Type B pancreatic cell (in vitro differentiated cells): ENCODE results near the gene NTM. TPM values are rescaled to one million over a fixed set of nuclear protein-coding genes. Genes with fewer than 3 reads are reported as not detected.

Experiments
- DNase-seq: peaks from one replicate; pipeline ENCODE4 v3.0.0; 2021; ENCODE audit warnings: mixed read lengths; ENCODE audit not compliant: unreplicated experiment; ENCODE audit errors: extremely low spot score
- H3K27ac Mint-ChIP-seq: 2 replicates; pipeline ENCODE4 v1.8.0; 2021; ENCODE audit warnings: mild to moderate bottlenecking, mixed read lengths
- H3K27me3 Mint-ChIP-seq: 2 replicates; pipeline ENCODE4 v1.8.0; 2021; ENCODE audit warnings: mixed read lengths
- H3K36me3 Mint-ChIP-seq: 2 replicates; pipeline ENCODE4 v1.8.0; 2021; ENCODE audit warnings: mixed read lengths
- H3K4me1 Mint-ChIP-seq: one replicate; pipeline ENCODE4 v1.8.0; 2021; ENCODE audit warnings: mixed read lengths; ENCODE audit not compliant: unreplicated experiment
- H3K4me3 Mint-ChIP-seq: 2 replicates; pipeline ENCODE4 v1.8.0; 2021; ENCODE audit warnings: mild to moderate bottlenecking, mixed read lengths
- H3K9me3 Mint-ChIP-seq: 2 replicates; pipeline ENCODE4 v1.8.0; 2021; ENCODE audit warnings: mixed read lengths
- total RNA-seq: library from RNA; stranded (reverse); gene quantifications from 2 replicates; pipeline ENCODE4 v1.2.1, GENCODE V29; 2021; ENCODE audit warnings: low replicate concordance
- TF ChIP-seq, protein P1 (sequence below): fragments of 200-600 bp; sonication (generic); conservative IDR thresholded peaks from 2 replicates; pipeline ENCODE4 v1.5.0; 2021; ENCODE audit warnings: antibody characterized with exemption, mild to moderate bottlenecking

NTM gene
- total RNA-seq, 1 donor from 2014 or later, result 19.2 TPM

DNA sequence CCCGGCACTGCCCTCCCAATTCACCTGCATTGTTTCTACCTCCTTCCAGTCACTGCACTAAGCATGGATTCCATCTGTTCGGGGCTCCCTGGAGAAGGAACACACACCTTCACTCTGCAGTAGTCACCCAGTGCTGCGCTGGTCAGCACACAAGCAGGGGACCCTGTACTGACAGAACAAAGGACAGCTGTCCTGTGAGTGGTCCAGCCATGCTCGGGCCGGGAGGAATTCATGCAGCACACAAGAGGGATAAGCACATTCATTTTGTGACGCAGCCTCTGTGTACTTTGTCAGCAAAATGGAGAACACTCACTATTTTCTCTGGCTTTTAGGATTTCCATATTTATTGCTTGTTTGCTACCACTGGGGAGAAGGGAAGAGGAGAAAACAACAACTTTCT, 167.3 kb downstream of the NTM start:
- H3K27ac Mint-ChIP-seq, result no peak overlapping the region
- TF ChIP-seq, protein P1, sequence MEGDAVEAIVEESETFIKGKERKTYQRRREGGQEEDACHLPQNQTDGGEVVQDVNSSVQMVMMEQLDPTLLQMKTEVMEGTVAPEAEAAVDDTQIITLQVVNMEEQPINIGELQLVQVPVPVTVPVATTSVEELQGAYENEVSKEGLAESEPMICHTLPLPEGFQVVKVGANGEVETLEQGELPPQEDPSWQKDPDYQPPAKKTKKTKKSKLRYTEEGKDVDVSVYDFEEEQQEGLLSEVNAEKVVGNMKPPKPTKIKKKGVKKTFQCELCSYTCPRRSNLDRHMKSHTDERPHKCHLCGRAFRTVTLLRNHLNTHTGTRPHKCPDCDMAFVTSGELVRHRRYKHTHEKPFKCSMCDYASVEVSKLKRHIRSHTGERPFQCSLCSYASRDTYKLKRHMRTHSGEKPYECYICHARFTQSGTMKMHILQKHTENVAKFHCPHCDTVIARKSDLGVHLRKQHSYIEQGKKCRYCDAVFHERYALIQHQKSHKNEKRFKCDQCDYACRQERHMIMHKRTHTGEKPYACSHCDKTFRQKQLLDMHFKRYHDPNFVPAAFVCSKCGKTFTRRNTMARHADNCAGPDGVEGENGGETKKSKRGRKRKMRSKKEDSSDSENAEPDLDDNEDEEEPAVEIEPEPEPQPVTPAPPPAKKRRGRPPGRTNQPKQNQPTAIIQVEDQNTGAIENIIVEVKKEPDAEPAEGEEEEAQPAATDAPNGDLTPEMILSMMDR, result no peak
- H3K36me3 Mint-ChIP-seq, result no peaks in the 10 kb centered on the region
- no peak for DNase-seq
- H3K4me1 Mint-ChIP-seq, result peaks cover 19% of the 10 kb centered on the region
- peaks cover 27% of the 10 kb centered on the region for H3K27me3 Mint-ChIP-seq
- H3K9me3 Mint-ChIP-seq, result no peaks in the 10 kb centered on the region
- no peak overlapping the region for H3K4me3 Mint-ChIP-seq

DNA sequence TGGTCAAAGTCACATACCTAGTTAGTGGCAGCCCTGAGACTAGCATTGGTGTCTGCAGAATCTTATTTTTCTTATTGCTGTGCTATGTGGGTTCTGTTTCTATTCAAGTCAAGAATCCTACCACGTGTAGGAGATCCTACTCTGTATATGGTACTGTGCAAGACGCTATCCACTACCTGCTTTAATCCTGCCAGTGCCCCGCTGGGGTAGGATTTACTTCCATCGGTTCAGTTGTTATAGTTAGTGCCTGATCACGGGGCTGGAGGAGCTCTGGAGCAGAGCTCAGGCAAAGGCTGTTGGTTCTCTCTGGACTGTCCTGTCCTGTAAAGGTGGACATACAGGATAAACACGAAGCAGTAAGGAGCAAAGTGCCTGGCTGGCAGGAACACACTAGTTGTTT, 167.9 kb downstream of the NTM start:
- Mint-ChIP-seq H3K27ac (no peak overlapping the region), H3K4me3 (no peak overlapping the region), H3K9me3 (no peaks in the 10 kb centered on the region), H3K36me3 (no peaks in the 10 kb centered on the region), H3K4me1 (peaks cover 19% of the 10 kb centered on the region), H3K27me3 (peaks cover 32% of the 10 kb centered on the region)
- no peak for DNase-seq
- TF ChIP-seq, protein P1, result no peak

DNA sequence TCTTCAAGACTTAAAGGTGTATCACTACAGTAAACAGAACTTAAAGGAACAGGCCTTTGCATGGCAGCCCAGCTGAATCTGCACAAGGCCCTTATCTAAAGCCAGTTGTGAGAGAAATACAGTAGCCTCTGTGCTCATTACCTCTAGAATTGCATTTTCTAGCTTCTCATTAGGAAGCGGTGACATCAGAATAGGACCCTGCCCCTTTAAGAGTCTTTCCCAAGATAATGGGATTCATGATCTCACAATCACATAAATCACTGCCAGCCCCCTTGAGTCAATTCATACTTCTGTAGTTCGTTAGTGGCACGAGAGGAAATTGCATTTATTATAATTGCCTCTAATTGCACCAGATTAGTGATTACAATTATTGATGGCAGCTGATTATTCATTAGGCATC, 170.3 kb downstream of the NTM start:
- DNase-seq, result no peak
- TF ChIP-seq, protein P1, result no peak
- H3K36me3 Mint-ChIP-seq, result no peaks in the 10 kb centered on the region
- peaks cover 24% of the 10 kb centered on the region for H3K4me1 Mint-ChIP-seq
- H3K27me3 Mint-ChIP-seq, result peaks cover 33% of the 10 kb centered on the region
- no peaks in the 10 kb centered on the region for H3K9me3 Mint-ChIP-seq
- H3K4me3 Mint-ChIP-seq, result no peak overlapping the region
- H3K27ac Mint-ChIP-seq, result no peak overlapping the region

DNA sequence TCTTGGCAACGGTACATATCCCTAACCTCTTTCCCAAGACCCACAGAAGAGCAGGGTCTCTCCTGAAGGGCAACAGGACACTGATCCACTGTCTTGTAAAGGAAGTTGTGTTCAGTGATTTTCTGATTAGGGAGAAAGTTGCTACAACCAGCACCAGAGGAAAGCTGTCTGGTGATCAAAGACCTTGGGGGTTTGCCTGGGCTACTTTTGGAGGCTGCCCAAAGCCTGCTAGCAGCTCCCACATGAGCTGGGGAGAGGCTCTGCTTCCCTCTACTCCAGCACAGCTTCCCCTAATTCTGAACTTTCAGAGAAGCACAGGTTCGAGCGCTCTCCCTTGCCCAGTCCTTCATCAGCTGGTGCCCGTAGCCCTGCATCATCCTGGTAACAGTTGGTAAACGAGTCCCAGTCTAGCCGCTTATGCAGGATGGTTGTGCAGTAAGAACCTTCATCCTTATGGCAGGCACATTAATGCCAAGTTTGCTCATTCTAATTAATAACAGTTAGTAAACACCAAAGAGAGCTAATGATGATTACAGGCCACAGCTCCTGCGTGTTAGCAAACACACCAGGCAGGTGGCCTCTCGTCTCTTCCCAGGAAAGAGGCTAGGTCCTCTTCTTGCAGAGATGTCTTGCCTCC, 173.1 kb downstream of the NTM start:
- TF ChIP-seq, protein P1, result no peak
- DNase-seq, result no peak
- H3K9me3 Mint-ChIP-seq, result no peaks in the 10 kb centered on the region
- H3K4me1 Mint-ChIP-seq, result peaks cover 20% of the 10 kb centered on the region
- H3K27ac Mint-ChIP-seq, result no peak overlapping the region
- peaks cover 35% of the 10 kb centered on the region for H3K27me3 Mint-ChIP-seq
- H3K36me3 Mint-ChIP-seq, result no peaks in the 10 kb centered on the region
- H3K4me3 Mint-ChIP-seq, result no peak overlapping the region

DNA sequence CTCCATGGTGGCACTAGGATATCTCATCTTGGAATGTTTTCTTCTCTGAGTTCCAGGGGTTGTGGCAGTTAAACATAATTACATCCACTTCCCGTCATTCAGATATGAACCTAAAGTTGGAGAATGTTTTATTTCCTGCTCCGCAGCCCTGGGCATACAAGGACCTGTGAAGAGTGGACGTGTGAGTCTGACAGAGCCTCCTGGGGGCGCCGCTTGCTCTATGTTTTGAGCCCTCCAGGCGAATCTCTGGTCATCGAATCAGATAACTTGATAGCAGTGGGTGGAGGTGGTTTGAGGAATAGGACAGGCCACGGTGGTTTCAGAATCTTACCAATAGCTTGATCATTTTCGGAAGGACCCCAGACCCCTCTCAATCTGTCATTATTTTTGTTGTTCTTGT, 174.2 kb downstream of the NTM start:
- Mint-ChIP-seq H3K27ac (no peak overlapping the region), H3K9me3 (no peaks in the 10 kb centered on the region)
- TF ChIP-seq, protein P1, result no peak

More for the DNA sequence above, 174.2 kb downstream of the NTM start:
- Mint-ChIP-seq H3K4me1 (peaks cover 19% of the 10 kb centered on the region), H3K4me3 (no peak overlapping the region), H3K36me3 (no peaks in the 10 kb centered on the region), H3K27me3 (peaks cover 38% of the 10 kb centered on the region)
- DNase-seq, result no peak
